GM12864 (cell line): ENCODE results near the gene CFAP90.

Experiments
- DNase-seq: peaks from one replicate; pipeline ENCODE4 v3.0.0-alpha.2; 2011; ENCODE audit warnings: low read depth
- H3K4me3 ChIP-seq: 2 replicates; pipeline ENCODE4 v1.5.1; 2011; ENCODE audit warnings: mild to moderate bottlenecking, low read depth, low read length, control low read depth
- CTCF ChIP-seq: IDR thresholded peaks from 2 replicates; pipeline ENCODE4 v1.5.1; 2011; ENCODE audit warnings: low read depth, mild to moderate bottlenecking, moderate library complexity, low read length, control low read depth, inconsistent platforms; ENCODE audit errors: missing control alignments

Gene CFAP90

GRCh38 chr5:7803937-7804336, 47.0 kb downstream of the CFAP90 start:
- DNase-seq: no peak
- H3K4me3 ChIP-seq: no peak overlapping the region
- TF ChIP-seq CTCF: no peak

DNA sequence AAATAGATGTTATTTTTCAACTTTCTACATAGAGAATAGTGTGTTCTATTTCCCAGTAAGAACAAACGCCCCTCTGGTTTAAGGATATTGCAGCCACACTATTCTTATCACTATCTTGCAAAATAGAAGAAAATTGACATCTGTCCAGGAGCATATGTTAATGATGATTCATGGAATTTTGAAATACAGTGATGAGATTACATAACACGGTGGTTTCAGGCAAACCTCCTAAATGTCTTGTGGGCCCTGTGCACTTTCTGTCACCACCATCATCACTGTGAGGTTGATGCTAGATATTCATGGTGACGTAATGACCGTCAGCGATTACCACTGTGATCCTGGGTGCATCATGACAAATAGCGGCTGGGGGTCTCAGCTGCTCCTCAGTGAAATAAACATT, 48.1 kb downstream of the CFAP90 start:
- H3K4me3 ChIP-seq: no peak overlapping the region
- DNase-seq: no peak
- TF ChIP-seq CTCF: no peak

GRCh38 chr5:7801891-7802614, 48.9 kb downstream of the CFAP90 start:
- H3K4me3 ChIP-seq: no peak overlapping the region
- no peak for DNase-seq
- TF ChIP-seq CTCF: no peak

GRCh38 chr5:7795306-7795705, 55.6 kb downstream of the CFAP90 start:
- DNase-seq: no peak
- no peak for TF ChIP-seq CTCF

DNA sequence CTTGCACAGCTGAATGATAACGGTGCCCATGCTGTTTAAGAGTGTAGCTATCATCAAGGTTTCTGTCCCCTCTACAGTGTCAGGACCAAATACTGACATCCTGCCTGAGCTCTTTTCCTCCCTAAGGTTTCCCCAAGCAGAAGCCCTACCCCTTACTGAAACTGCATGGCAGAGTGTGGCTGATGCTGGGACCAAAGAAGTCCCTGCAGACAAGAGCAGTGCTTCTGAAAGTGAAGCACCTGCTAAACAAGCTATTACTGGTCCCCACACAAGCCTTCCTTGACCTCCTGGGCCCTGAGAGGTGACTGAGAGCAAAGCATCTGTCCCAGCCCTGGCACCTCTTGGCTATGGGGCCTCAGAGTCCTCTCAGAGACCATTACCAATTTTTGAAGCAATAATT, 56.1 kb downstream of the CFAP90 start:
- TF ChIP-seq CTCF: no peak
- no peak for DNase-seq
- H3K4me3 ChIP-seq: no peak overlapping the region

More at GRCh38 chr5:7795306-7795705, 55.6 kb downstream of the CFAP90 start:
- H3K4me3 ChIP-seq: no peak overlapping the region

- TF ChIP-seq CTCF: no peak
- DNase-seq: peak; percentile 22
- no peak overlapping the region for H3K4me3 ChIP-seq
Measured at GRCh38 chr5:7794311-7794710, 56.6 kb downstream of the CFAP90 start.

GRCh38 chr5:7793895-7794294, 57.0 kb downstream of the CFAP90 start:
- H3K4me3 ChIP-seq: no peak overlapping the region
- no peak for TF ChIP-seq CTCF
- no peak for DNase-seq
